H1 (cell line): Measurements from ENCODE around the gene BCL11A. TPM values are rescaled to one million over a fixed set of nuclear protein-coding genes. Genes with fewer than 3 reads are reported as not detected.
A peak's percentile ranks its signal among the peaks of the same experiment; 100 is the strongest.

Source experiments
- CTCF ChIA-PET: fragments of 300-600 bp; sonication (Branson Sonifier 250); formaldehyde crosslinking; loops from one replicate; lab custom pipeline; 2021; ENCODE audit not compliant: partially characterized antibody; lab: Charles Lee
- POLR2A ChIA-PET: fragments of 300-600 bp; sonication (Branson Sonifier 250); formaldehyde crosslinking; loops from one replicate; lab custom pipeline; 2021; ENCODE audit warnings: inconsistent platforms; ENCODE audit not compliant: partially characterized antibody; lab: Charles Lee
- DNase-seq, 2 experiments: peaks; one replicate each; pipeline versions ENCODE4 v3.0.0 to v3.0.0-alpha.2; 2010 to 2022; ENCODE audit warnings: low spot score in 2 of 2, low read depth in 1 of 2, mixed read lengths in 1 of 2
- FAIRE-seq: peaks from 2 replicates; lab custom pipeline; 2011; peaks lifted over from hg19 to GRCh38; lab: Jason Lieb, UNC
- H2AFZ ChIP-seq: 2 replicates; pipeline ENCODE4 v1.8.1; 2012; ENCODE audit warnings: low read length, inconsistent platforms
- H2AK5ac ChIP-seq: 2 replicates; pipeline ENCODE4 v1.6.1; 2013; ENCODE audit warnings: low read depth, low read length
- H2BK120ac ChIP-seq: replicated peaks from 2 replicates; pipeline ENCODE3; 2013; ENCODE audit warnings: low read depth, low read length, inconsistent platforms
- H2BK12ac ChIP-seq: 2 replicates; pipeline ENCODE4 v1.6.1; 2013; ENCODE audit warnings: low read depth, low read length
- H2BK15ac ChIP-seq: 2 replicates; pipeline ENCODE4 v1.6.1; 2013; ENCODE audit warnings: low read length
- H2BK20ac ChIP-seq: 2 replicates; pipeline ENCODE4 v1.6.1; 2013; ENCODE audit warnings: low read length
- H2BK5ac ChIP-seq: 2 replicates; pipeline ENCODE4 v1.6.1; 2013; ENCODE audit warnings: low read depth, low read length
- H3K14ac ChIP-seq: 2 replicates; pipeline ENCODE4 v1.6.1; 2013; ENCODE audit warnings: inconsistent platforms; ENCODE audit not compliant: insufficient read length
- H3K18ac ChIP-seq: 2 replicates; pipeline ENCODE4 v1.6.1; 2013; ENCODE audit warnings: low read length; ENCODE audit errors: extremely low read depth
- H3K23ac ChIP-seq: 2 replicates; pipeline ENCODE4 v1.6.1; 2013; ENCODE audit warnings: inconsistent platforms; ENCODE audit not compliant: insufficient read length
- H3K23me2 ChIP-seq: 2 replicates; pipeline ENCODE4 v1.6.1; 2013; ENCODE audit warnings: low read depth, low read length
- H3K27ac ChIP-seq: 2 replicates; pipeline ENCODE4 v1.6.1; 2011; ENCODE audit warnings: low read depth, low read length, inconsistent platforms
- H3K27me3 ChIP-seq, 4 experiments: replicated peaks in 1 of 4; 1 replicate in 1 of 4; 2 replicates in 3 of 4; pipeline versions ENCODE4 v1.6.1 to v1.8.1; 2011 to 2013; ENCODE audit warnings: low read length in 3 of 4, mild to moderate bottlenecking in 3 of 4, inconsistent platforms in 2 of 4, mixed read lengths in 2 of 4, moderate library complexity in 1 of 4; ENCODE audit not compliant: control insufficient read depth in 3 of 4, insufficient read depth in 3 of 4; ENCODE audit errors: extremely low read depth in 1 of 4
- H3K36me3 ChIP-seq, 4 experiments: 2 replicates each; pipeline versions ENCODE4 v1.6.1 to v1.8.1; 2011 to 2013; ENCODE audit warnings: mild to moderate bottlenecking in 4 of 4, low read length in 3 of 4, moderate library complexity in 2 of 4, control low read depth in 1 of 4, inconsistent platforms in 1 of 4; ENCODE audit not compliant: insufficient read depth in 4 of 4, control insufficient read depth in 2 of 4
- H3K4ac ChIP-seq: replicated peaks from 2 replicates; pipeline ENCODE3; 2013; ENCODE audit warnings: low read length, low read depth, mixed read lengths, inconsistent platforms; ENCODE audit not compliant: insufficient read length
- H3K4me1 ChIP-seq, 4 experiments: replicated peaks in 1 of 4; 1 replicate in 1 of 4; 2 replicates in 3 of 4; pipeline versions ENCODE4 v1.6.1 to v1.8.1; 2011 to 2013; ENCODE audit warnings: low read length in 3 of 4, inconsistent platforms in 2 of 4, mixed read lengths in 1 of 4; ENCODE audit not compliant: insufficient read depth in 4 of 4, control insufficient read depth in 3 of 4
- H3K4me2 ChIP-seq, 2 experiments: 2 replicates each; pipeline versions ENCODE4 v1.6.1 to v1.8.1; 2011 to 2013; ENCODE audit warnings: low read depth in 2 of 2, low read length in 2 of 2, control low read depth in 1 of 2, inconsistent platforms in 1 of 2, mild to moderate bottlenecking in 1 of 2; ENCODE audit not compliant: insufficient read depth in 1 of 2
- H3K4me3 ChIP-seq, 4 experiments: fragments of 200-600, 300-600 bp in 1 of 4; sonication (generic), shearing (Covaris generic), sonication (Bioruptor Twin) in 1 of 4; 2 replicates each; pipeline versions ENCODE4 v1.5.1 to v1.8.1; 2011 to 2016; ENCODE audit warnings: low read length in 4 of 4, low read depth in 3 of 4, control low read depth in 2 of 4, inconsistent platforms in 2 of 4, mild to moderate bottlenecking in 2 of 4, mixed read lengths in 1 of 4, moderate library complexity in 1 of 4; ENCODE audit not compliant: insufficient read depth in 2 of 4; ENCODE audit errors: extremely low read depth in 1 of 4
- H3K56ac ChIP-seq: replicated peaks from 2 replicates; pipeline ENCODE3; 2013; ENCODE audit warnings: low read depth, mild to moderate bottlenecking, mixed read lengths, low read length, inconsistent platforms; ENCODE audit not compliant: insufficient read length
- H3K79me1 ChIP-seq: 2 replicates; pipeline ENCODE4 v1.6.1; 2013; ENCODE audit warnings: low read depth, low read length, control low read depth
- H3K79me2 ChIP-seq, 2 experiments: 2 replicates each; pipeline versions ENCODE4 v1.6.1 to v1.8.1; 2012 to 2013; ENCODE audit warnings: low read length in 2 of 2, mild to moderate bottlenecking in 2 of 2, inconsistent platforms in 1 of 2; ENCODE audit not compliant: insufficient read depth in 2 of 2, control insufficient read depth in 1 of 2
- H3K9ac ChIP-seq, 4 experiments: replicated peaks in 1 of 4; 1 replicate in 1 of 4; 2 replicates in 3 of 4; pipeline versions ENCODE4 v1.6.1 to v1.8.1; 2011 to 2013; ENCODE audit warnings: low read depth in 3 of 4, low read length in 3 of 4, control low read depth in 2 of 4, mild to moderate bottlenecking in 2 of 4, moderate library complexity in 2 of 4, inconsistent platforms in 1 of 4; ENCODE audit errors: extremely low read depth in 1 of 4
- H3K9me3 ChIP-seq, 2 experiments: 2 replicates each; pipeline versions ENCODE4 v1.6.1 to v1.8.1; 2012 to 2013; ENCODE audit warnings: mild to moderate bottlenecking in 2 of 2, moderate library complexity in 2 of 2, control low read depth in 1 of 2, inconsistent platforms in 1 of 2, low read depth in 1 of 2, low read length in 1 of 2, mixed read lengths in 1 of 2; ENCODE audit not compliant: insufficient read depth in 2 of 2
- H4K20me1 ChIP-seq, 2 experiments: replicated peaks in 1 of 2; 2 replicates each; pipeline versions ENCODE3 to v1.8.1; 2011 to 2013; ENCODE audit warnings: inconsistent platforms in 2 of 2, low read length in 2 of 2, mild to moderate bottlenecking in 1 of 2; ENCODE audit not compliant: insufficient read depth in 2 of 2, control insufficient read depth in 1 of 2
- H4K5ac ChIP-seq: 2 replicates; pipeline ENCODE4 v1.6.1; 2013; ENCODE audit warnings: low read length, low read depth, mixed read lengths, inconsistent platforms; ENCODE audit not compliant: insufficient read length
- H4K8ac ChIP-seq: 2 replicates; pipeline ENCODE4 v1.8.0; 2013; ENCODE audit warnings: mild to moderate bottlenecking, moderate library complexity, low read length, inconsistent platforms; ENCODE audit not compliant: insufficient read depth; ENCODE audit errors: extremely low read depth
- H4K91ac ChIP-seq: replicated peaks from 2 replicates; pipeline ENCODE3; 2013; ENCODE audit warnings: low read length, mixed read lengths, inconsistent platforms; ENCODE audit not compliant: insufficient read length
- BCL11A ChIP-seq, 2 experiments: IDR thresholded peaks; one replicate each; pipeline ENCODE4 v1.6.1; 2011; ENCODE audit warnings: low read depth in 2 of 2, low read length in 2 of 2, mild to moderate bottlenecking in 2 of 2
- CBX8 ChIP-seq: fragments of 300-800, 300-1000 bp; sonication (generic); IDR thresholded peaks from 2 replicates; pipeline ENCODE4 v1.7.1; 2016; ENCODE audit warnings: low read depth, low read length, borderline replicate concordance
- SAP30 ChIP-seq: fragments of 300-600 bp; sonication (generic); IDR thresholded peaks from 2 replicates; pipeline ENCODE4 v1.7.1; 2012; ENCODE audit warnings: low read length, moderate library complexity, mild to moderate bottlenecking, inconsistent platforms; ENCODE audit not compliant: insufficient read depth, insufficient replicate concordance
- WGBS, 2 experiments: shearing (Covaris generic) in 1 of 2; methylation state at CpG; one replicate each; pipeline versions ENCODE4 v1.1.6 to v1.1.7; 2013 to 2015; ENCODE audit warnings: low lambda C conversion rate in 2 of 2, mixed read lengths in 2 of 2, inconsistent platforms in 1 of 2, low coverage in 1 of 2, missing lambda C conversion rate in 1 of 2; ENCODE audit not compliant: insufficient replicate concordance in 2 of 2, insufficient coverage in 1 of 2, insufficient read length in 1 of 2; ENCODE audit errors: extremely low coverage in 1 of 2, missing lambda C conversion rate in 1 of 2; 5-methylcytosine and 5-hydroxymethylcytosine counted together
- polyA plus RNA-seq, 7 experiments: library from polyadenylated mRNA; depleted of rRNA in 3 of 7; stranded (reverse) in 5 of 7; unstranded in 2 of 7; fragments of >200 nt in 5 of 7; fragments of 200-250 nt in 2 of 7; gene quantifications; 1 replicate in 5 of 7; 2 replicates in 1 of 7; 4 replicates in 1 of 7; pipeline versions ENCODE4 v1.2.1 to v1.2.3, GENCODE V29; 2011 to 2013; ENCODE audit warnings: missing spikeins in 2 of 7, mixed read lengths in 2 of 7
- total RNA-seq: library from RNA; stranded (reverse); fragmentation: NEBNext Ultra II Directional; extraction: Animal tissue kit (Norgen Biotek cat#: 25700); gene quantifications from 2 replicates; pipeline ENCODE4 v1.2.1, GENCODE V29; 2021

BCL11A gene
- total and polyA plus RNA-seq, 2 of the 8 experiments (the other 6 are each of a cell fraction or from before 2014, with no cell fraction given), result 11.9 to 59.3 TPM

DNA sequence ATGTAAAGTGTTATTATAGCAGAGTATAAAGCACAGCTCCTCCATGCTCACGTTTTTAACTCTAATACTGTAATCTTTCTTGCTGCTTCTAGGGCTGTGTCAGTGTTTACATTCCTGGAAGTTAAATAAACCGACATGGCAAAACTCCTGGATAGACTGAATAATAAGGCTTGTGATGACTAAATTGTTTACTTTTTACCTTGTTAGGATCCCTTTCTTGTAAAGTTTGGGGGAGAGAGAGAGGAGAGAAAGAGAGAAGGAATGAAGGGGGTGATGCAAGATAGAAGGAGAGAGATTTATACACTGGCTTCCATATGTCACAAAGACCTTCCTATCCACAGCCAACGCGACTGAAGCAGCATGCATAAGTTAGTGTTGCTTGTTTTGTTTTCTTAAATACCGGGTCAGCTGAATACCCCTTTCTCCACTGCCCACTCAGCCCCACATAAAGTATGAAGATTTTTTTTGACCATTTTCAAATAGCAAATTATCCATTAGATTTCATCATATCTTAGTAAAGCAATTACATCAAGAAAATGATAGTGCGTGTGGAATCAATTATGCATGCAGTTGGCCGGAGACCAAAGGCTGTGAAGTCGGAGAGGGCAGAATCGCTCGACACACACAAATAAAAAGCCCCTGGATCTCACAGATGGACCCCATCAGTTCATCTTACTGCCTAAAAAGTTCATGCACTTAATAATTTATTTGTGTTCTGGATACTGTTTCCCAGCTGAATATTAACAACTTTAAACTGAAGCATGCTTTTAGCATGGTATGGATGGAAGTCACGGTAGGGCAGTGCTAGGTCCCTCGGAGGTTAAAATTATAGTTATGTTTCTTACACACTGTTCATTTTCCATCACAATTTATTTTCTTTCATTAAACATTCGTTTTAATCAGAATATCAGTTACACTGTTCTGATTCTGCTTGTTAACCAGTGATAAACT is 20.1 kb downstream of the BCL11A start:
- H3K9ac ChIP-seq, result peak overlapping the region in 1 of 4 experiments; percentile 13; a peak in 1 of 7 replicates
- no peak overlapping the region for H3K56ac ChIP-seq
- H2BK20ac ChIP-seq, result no peak overlapping the region
- no peak overlapping the region for H2AFZ ChIP-seq
- H4K5ac ChIP-seq, result no peak overlapping the region
- H3K79me1 ChIP-seq, result peaks cover 15% of the 10 kb centered on the region; the same call in 1 of the 2 replicates
- H3K36me3 ChIP-seq, result peaks cover 0 to 8% (median 0%) of the 10 kb centered on the region in 4 experiments; a peak in 2 of 8 replicates
- no peak overlapping the region for H3K18ac ChIP-seq
- H2BK120ac ChIP-seq, result no peak overlapping the region
- H4K91ac ChIP-seq, result no peak overlapping the region
- WGBS, 2 experiments, result 61% methylated on average over 13 of the region's 13 CpGs; no CpG with 5 or more reads in 1 of the 2 experiments
- no peak overlapping the region for H3K4ac ChIP-seq
- H3K23me2 ChIP-seq, result no peaks in the 10 kb centered on the region; the same call in 1 of the 2 replicates
- peak overlapping the region; percentile 3 to 15; a peak in 2 of 4 replicates for H3K4me2 ChIP-seq
- H4K20me1 ChIP-seq, result peaks cover 13 to 23% of the 10 kb centered on the region in 2 experiments
- POLR2A ChIA-PET, result interaction anchor here (0.6 to 1.9 kb wide), 4 partner anchors 11 to 29 kb away, joined by 3 to 6 read pairs (median 4); no protein-coding TSS in a partner anchor
- no peak overlapping the region for H3K14ac ChIP-seq
- no peak overlapping the region for H2BK5ac ChIP-seq
- peaks cover 28 to 52% (median 50%) of the 10 kb centered on the region in 4 experiments for H3K4me1 ChIP-seq
- no peak for DNase-seq
- H3K4me3 ChIP-seq, result no peak overlapping the region
- CTCF ChIA-PET, result interaction anchor here (1.9 kb wide), 1 partner anchor 10 kb away, joined by 10 read pairs; no protein-coding TSS in a partner anchor
- no peak overlapping the region for H4K8ac ChIP-seq
- no peaks in the 10 kb centered on the region for H3K9me3 ChIP-seq
- FAIRE-seq, result no peak
- no peak overlapping the region for H3K23ac ChIP-seq
- no peak overlapping the region for H2BK12ac ChIP-seq
- no peak overlapping the region for H2BK15ac ChIP-seq
- H3K79me2 ChIP-seq, result peaks cover 24 to 100% of the 10 kb centered on the region in 2 experiments
- H3K27ac ChIP-seq, result no peak overlapping the region
- H3K27me3 ChIP-seq, result no peaks in the 10 kb centered on the region
- TF ChIP-seq CBX8 (no peak), BCL11A (IDR thresholded peaks at IDR 0.05; ENCODE audit: low read depth in 2 of 2, low read length in 2 of 2) (no peak), SAP30 (no peak)
- no peak overlapping the region for H2AK5ac ChIP-seq
